Cardiac fibroblast (primary cell): ENCODE data around the gene ABCF1.
"Not testable (repeated sequence)": the region's sequence is repeated elsewhere in the genome, so short reads cannot be mapped to it uniquely, and the experiment has no call there.

Source experiments
- DNase-seq, 2 donors: peaks; one replicate each; pipeline versions ENCODE4 v3.0.0 to v3.0.0-alpha.2; 2010; ENCODE audit warnings: low read depth in 2 of 2
- H3K4me3 ChIP-seq, 2 donors: replicated peaks in 1 of 2; 1 replicate in 1 of 2; 2 replicates in 1 of 2; pipeline ENCODE4 v1.5.1; 2011; ENCODE audit warnings: low read depth in 2 of 2, low read length in 2 of 2, mild to moderate bottlenecking in 2 of 2, moderate library complexity in 1 of 2
- CTCF ChIP-seq: IDR thresholded peaks from one replicate; pipeline ENCODE4 v1.5.1; 2011; ENCODE audit warnings: low read depth, mild to moderate bottlenecking, low read length, inconsistent platforms

The ABCF1 gene

GRCh38 chr6:30571075-30571761 lies at the start of gene ABCF1:
Gene ABCF1, plus strand, starts transcription at chr6:30571442. Its CDS starts 46 bp downstream, at chr6:30571488.
- DNase-seq, result peak; percentile 97 to 99
- TF ChIP-seq CTCF, result no peak
- H3K4me3 ChIP-seq, result peak within 1 kb of the TSS; percentile 77 to 90

GRCh38 chr6:30521952-30522351 lies 49.3 kb upstream of the ABCF1 start:
- H3K4me3 ChIP-seq, result not testable (repeated sequence)
- DNase-seq, result peak in 1 of 2 donors; percentile 25

GRCh38 chr6:30526444-30526843 lies 44.8 kb upstream of the ABCF1 start:
- not testable (repeated sequence) for DNase-seq

GRCh38 chr6:30529349-30529875 lies 41.8 kb upstream of the ABCF1 start:
- not testable (repeated sequence) for DNase-seq, H3K4me3 ChIP-seq

More at GRCh38 chr6:30526444-30526843, 44.8 kb upstream of the ABCF1 start:
- not testable (repeated sequence) for H3K4me3 ChIP-seq

- no peak overlapping the region for H3K4me3 ChIP-seq
- no peak for TF ChIP-seq CTCF
- DNase-seq, result no peak
Measured at GRCh38 chr6:30530014-30530413, 41.2 kb upstream of the ABCF1 start.

GRCh38 chr6:30533460-30534294 lies 37.6 kb upstream of the ABCF1 start:
- H3K4me3 ChIP-seq, result no peak overlapping the region
- TF ChIP-seq CTCF, result no peak
- DNase-seq, result no peak

GRCh38 chr6:30537931-30538330 lies 33.3 kb upstream of the ABCF1 start:
- no peak for DNase-seq
- H3K4me3 ChIP-seq, result no peak overlapping the region
- no peak for TF ChIP-seq CTCF
